Measurements from ENCODE around the gene ATF6B.
"Not testable (repeated sequence)": the region's sequence is repeated elsewhere in the genome, so short reads cannot be mapped to it uniquely, and the experiment has no call there.

ATF6B gene

DNA sequence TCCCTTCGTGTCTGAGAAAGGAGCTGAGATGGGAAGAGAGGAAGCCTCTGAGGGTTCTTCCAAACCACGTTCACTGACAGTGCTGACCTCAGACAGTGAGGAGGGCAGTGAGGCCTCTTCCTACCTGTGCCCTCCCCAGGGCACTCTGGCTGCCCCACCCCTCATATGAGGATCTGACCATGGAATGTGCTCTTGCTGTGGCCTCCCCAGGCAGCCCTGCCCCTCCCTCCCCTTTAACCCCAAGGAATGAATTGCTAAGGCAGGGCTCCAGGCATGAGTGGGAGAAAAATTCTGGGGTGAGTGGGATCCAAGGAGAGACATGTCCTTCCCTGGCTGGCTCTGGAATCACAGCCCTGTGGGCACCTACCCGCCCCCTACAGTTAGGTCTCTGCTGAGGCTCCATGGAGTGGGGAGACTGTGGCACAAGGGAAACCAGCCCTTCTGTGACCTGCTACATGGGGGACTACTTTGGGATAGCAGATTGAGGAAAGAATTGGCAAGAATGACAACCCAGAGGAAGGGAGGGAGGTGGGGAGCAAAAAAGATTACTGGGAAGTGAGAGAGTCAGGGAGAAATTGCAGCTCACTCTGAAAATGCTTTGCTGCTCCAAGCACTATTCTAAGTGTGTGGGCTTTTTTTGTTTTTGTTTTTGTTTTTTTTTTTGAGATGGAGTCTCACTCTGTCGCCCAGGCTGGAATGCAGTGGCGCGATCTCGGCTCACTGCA, 48.3 kb downstream of the ATF6B start:
- no peak for DNase-seq

DNA sequence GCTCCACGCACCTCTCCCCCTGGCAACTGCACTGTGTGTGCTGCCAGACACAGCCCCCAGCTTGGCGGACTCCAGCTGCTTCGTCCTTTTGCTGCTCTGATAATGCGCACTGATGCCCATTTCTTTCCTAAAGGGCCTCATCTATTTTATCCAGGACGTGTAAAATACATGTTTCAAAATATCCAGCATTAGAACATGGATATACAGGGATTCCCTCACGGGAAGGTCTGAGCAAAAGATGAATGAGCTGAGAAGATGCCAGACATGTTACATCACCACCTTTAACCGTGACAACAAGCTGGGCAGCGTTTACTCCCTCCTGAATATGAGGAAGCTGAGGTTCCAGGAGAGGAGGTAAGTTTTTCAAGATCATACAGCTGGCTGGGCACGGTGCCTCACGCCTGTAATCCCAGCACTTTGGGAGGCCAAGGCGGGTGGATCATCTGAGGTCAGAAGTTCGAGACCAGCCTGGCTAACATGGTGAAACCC, 51.7 kb downstream of the ATF6B start:
- DNase-seq = no peak

DNA sequence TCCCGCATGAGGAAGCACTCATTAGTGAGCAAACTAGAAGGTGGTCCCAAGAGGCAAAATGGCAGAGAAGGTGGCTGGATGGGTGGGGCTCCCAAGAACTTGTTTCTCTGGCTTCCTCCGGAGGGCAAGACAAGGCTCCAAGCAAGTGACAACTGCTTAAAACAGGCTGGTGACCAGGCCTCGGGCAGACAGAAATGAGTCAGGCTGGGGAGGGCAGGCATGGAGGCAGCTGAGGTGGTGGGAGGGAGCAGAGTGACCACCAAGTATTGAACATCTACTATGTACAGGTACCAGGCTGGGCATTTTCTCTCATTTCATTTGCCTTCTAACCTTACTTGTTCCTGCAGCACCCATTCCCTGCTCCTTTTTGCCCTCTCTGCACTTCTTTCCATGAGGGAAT, 52.3 kb downstream of the ATF6B start:
- no peak for DNase-seq

DNA sequence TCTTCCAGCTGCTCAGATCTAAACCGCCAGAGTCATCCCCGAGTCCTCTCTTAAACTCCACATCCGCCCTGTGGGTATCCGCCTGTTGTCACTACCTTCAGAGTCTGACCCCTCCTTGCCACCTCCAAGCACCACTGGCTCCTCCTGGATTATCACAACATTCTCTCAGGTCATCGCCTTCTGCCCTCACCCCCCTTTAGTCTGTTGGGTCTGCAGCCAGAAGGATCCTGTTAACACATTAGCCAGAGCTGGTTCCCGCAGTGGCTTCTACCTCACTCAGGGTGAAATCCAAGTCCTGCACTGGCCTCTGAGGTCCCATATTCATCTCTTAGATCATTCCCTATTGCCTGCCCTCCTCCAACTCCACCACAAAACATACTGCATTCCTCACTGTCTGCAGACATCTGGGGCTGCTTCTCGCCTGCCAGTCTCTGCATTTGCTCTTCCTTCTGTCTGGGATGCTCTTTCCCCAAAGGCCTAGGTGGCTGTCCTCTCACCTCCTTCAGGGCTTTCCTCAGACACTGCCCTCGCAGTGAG, 53.0 kb downstream of the ATF6B start:
- DNase-seq = no peak

DNA sequence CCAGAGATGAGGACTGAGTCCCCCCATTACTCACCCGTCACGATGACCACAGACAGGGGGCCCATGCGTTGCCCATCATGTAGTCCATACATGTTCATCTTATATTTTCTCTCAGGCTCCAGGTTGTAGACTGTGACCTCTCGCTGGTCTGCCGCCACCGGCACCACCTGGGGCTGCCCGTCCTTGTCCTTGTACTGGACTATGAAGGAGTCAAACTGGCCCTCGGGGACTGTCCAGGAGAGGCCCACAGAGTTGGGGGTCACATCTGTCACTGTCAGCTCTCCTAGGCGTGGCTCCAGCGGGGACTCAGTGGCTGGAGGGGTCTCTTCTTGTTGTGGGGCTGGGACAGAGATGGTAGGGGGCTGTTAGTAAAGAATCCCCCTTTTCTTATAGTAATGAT, 54.4 kb downstream of the ATF6B start:
- DNase-seq = no peak

DNA sequence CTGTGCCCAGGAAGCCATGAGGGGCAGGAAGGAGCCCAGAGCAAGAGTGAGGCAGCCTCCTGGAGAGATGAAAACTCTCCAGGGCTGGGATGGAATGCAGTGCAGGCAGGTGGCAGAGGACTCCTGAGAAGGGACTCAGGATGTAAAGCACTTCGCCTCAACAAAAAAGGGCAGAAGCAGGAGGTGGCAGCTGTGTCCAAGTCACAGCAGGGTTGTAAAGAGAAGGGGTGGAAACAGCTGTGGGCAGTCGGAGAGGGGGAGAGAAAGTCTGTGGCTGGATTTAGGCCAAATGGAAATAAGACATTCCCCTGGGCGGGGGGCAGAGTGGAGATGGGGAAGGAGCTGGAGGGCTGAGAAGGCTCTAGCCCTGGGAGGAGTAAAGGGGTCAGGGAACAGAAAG, 54.9 kb downstream of the ATF6B start:
- DNase-seq = peak; percentile 6

DNA sequence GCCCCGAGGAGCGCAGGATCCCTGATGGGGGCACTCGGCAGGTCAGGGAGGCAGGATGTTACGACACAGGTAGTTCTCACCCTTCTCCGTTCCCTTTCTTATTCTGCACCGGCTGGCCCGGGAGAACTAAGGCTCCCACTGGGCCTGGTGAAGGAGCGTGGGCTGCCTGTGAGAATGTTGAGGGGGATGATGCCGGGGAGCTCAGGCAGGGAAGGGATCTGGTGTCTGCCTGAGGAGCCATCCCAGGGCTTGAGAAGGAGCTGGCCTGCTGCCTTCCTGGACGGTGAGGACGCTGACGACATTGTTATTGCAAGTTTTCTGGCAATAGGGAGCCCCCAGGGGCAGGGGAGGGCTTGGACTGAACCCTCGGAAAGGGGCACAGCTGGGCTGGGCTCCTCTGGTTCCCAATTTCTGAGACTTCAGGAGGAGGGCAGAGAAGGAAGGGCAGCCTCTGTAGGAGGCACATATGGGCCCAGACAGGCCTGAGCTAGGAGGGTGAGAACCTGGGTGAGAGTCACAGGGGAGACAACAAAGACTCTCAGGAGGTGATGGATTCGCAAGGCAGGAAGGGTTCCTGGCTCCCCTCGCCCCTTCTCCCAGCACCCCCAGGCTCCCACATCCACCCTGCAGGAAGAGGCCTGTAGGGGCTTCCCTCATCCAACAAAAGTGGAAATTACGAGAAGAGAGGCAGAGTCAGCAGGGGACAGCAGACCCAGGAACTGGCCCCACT, 57.1 kb downstream of the ATF6B start:
- DNase-seq = no peak

DNA sequence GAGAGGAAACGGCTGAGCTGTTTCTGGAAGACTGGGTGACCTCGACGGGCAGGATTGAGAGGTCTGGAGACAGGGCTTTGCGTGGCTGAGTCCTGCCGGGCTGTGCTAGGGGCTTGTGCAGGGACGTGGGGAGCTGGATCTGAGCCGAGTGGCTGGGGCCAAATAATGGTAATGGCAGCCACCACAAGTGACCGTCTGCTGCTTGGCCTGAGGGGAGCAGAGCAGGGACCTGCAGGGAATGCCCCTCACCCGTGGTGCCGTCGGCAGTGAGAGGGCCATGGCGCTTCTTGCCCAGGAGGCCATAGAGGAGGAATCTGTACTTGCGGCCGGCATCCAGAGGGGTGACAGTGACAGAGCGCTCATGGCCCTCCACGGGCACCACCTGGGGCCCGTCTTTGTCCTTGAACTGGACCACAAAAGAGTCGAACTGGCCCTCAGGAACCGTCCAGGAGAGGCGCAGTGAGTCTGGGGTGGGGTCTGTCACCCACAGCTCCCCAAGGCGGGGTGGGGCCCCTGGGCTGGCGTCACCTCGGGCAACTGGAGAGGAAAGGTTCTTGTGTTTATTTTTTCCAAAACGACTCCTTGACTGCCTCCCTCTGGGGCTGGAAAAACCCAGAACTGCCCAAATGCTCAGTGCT, 58.0 kb downstream of the ATF6B start:
- no peak for DNase-seq

DNA sequence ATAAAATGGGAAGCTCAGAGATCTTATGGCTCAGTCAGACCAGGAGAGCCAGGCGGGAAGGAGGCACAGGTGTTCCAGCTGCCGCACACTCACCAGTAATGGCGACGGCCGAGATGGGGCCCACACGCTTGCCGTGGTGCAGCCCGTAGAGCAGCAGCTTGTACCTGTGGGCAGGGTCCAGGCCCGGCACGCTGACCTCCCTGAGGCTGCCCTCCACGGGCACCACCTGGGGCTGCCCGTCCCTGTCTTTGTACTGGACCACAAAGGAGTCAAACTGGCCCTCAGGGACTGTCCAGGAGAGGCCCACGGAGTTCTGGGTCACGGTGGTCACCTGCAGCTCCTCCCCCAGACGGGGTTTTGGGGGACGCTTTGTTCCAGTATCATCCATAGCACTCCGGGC, 58.6 kb downstream of the ATF6B start:
- no peak for DNase-seq

DNA sequence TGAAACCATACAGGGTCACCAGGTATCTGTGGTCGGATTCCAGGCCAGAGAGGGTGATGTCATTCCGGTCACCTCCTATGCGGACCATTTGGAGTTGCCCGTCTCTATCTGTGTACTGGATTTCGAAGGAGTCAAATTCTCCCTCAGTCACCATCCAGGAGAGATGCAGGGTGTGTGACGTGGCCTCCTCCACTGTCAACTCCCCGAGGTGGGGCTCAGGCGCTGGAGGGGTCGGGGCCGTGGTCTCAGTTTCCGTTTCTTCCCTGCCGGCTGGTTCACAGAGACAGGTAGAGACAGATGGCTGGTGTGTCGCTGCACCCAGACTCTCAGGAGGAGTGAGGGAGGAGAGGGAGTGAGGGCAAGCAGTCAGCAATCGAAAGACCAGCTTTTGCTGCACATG, 59.2 kb downstream of the ATF6B start:
- DNase-seq = no peak

DNA sequence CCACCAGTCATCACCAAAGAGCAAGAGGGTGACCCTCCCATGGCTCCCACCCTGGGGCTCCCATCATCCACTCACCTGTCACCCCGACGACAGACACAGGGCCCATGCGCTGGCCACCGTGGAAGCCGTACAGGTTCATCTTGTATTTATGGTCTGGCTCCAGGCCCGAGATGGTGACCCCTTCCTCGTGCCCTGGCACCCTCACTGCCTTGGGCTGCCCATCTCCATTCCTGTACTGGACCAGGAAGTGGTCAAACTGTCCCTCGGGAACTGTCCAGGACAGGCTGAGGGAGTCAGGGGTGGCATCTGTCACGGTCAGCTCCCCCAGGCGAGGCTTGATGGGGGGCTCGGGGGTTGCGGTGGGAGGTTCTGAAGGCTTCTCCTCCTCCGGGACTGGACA, 59.7 kb downstream of the ATF6B start:
- not testable (repeated sequence) for DNase-seq

DNA sequence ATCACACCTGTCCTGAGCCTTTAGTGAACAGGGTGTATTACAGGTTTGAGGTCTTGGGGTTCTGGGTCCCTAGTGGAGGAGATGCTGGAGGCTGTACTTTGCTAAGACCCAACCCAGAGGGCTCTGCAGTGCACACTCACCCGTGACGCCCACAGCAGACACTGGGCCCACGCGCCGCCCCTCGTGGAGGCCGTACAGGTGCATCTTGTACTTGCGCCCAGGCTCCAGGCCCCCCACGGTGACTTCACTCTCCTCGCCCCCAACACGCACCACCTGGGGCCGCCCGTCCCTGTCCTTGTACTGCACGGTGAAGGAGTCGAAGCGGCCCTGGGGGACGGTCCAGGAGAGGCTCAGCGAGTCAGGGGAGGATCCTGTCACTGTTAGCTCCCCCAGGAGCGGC, 60.5 kb downstream of the ATF6B start:
- not testable (repeated sequence) for DNase-seq
